HepG2 (cell line): ENCODE results near the gene RBBP8NL. TPM values are rescaled to one million over a fixed set of nuclear protein-coding genes. Genes with fewer than 3 reads are reported as not detected.

Source experiments
- ATAC-seq: fragments of 200-7000 bp; cut with Tn5 transposase; 3 replicates; pipeline ENCODE4 v1.9.1; 2020; ENCODE audit warnings: mild to moderate bottlenecking, moderate library complexity
- BruUV-seq: library from RNA; stranded (reverse); fragments of 400-500 nt; replicated peaks from 2 replicates; lab custom pipeline; 2021; lab: Mats Ljungman, UMichigan
- CTCF ChIA-PET: fragments of 300-600 bp; formaldehyde crosslinking; extraction: SDS; loops from one replicate; lab custom pipeline; 2021; ENCODE audit warnings: low total read pairs, inconsistent platforms, low intra/inter-chr PET ratio; lab: Yijun Ruan, JAX
- POLR2A ChIA-PET: fragments of 350-600 bp; sonication (Branson Sonifier 250); formaldehyde crosslinking; loops from one replicate; lab custom pipeline; 2020; ENCODE audit warnings: antibody characterized with exemption, inconsistent platforms; lab: Yijun Ruan, JAX
- DNase-seq: peaks from one replicate; pipeline ENCODE4 v3.0.0-alpha.2; 2015; ENCODE audit warnings: low spot score
- FAIRE-seq: peaks from 3 replicates; lab custom pipeline; 2011; peaks lifted over from hg19 to GRCh38; lab: Jason Lieb, UNC
- H2AFZ ChIP-seq: one replicate; pipeline ENCODE4 v1.6.1; 2011; ENCODE audit warnings: low read length, inconsistent platforms
- H3K27ac ChIP-seq: fragments of 300-600 bp; 3 replicates; pipeline ENCODE4 v1.8.0; 2011; ENCODE audit warnings: mixed run types, mild to moderate bottlenecking, mixed read lengths, low read length, inconsistent platforms; ENCODE audit not compliant: insufficient read depth; ENCODE audit errors: extremely low read length
- H3K27me3 ChIP-seq, 2 experiments: fragments of 200-600 bp in 1 of 2; 2 replicates in 1 of 2; 3 replicates in 1 of 2; pipeline versions ENCODE4 v1.6.0 to v1.8.0; 2011; ENCODE audit warnings: low read length in 2 of 2, mild to moderate bottlenecking in 2 of 2, moderate library complexity in 2 of 2, inconsistent platforms in 1 of 2; ENCODE audit not compliant: insufficient read depth in 2 of 2, control insufficient read depth in 1 of 2
- H3K36me3 ChIP-seq, 2 experiments: fragments of 200-600 bp in 1 of 2; replicated peaks in 1 of 2; 2 replicates in 1 of 2; 3 replicates in 1 of 2; pipeline versions ENCODE4 v1.5.1 to v1.8.0; 2011; ENCODE audit warnings: low read length in 2 of 2, inconsistent platforms in 1 of 2; ENCODE audit not compliant: insufficient read depth in 2 of 2, control insufficient read depth in 1 of 2
- H3K4me1 ChIP-seq: 2 replicates; pipeline ENCODE4 v1.5.1; 2012; ENCODE audit warnings: low read length, inconsistent platforms; ENCODE audit not compliant: insufficient read depth
- H3K4me2 ChIP-seq: 2 replicates; pipeline ENCODE4 v1.6.0; 2011; ENCODE audit warnings: low read depth, low read length, inconsistent platforms
- H3K4me3 ChIP-seq, 3 experiments: fragments of 200-600 bp in 1 of 3; sonication (generic), shearing (Covaris generic) in 1 of 3; replicated peaks in 1 of 3; 2 replicates each; pipeline ENCODE4 v1.5.1; 2011 to 2016; ENCODE audit warnings: low read length in 3 of 3, inconsistent platforms in 2 of 3, low read depth in 2 of 3, mild to moderate bottlenecking in 2 of 3, control low read depth in 1 of 3, mixed read lengths in 1 of 3; ENCODE audit not compliant: insufficient read depth in 1 of 3
- H3K79me2 ChIP-seq: one replicate; pipeline ENCODE4 v1.6.1; 2011; ENCODE audit warnings: low read length, inconsistent platforms; ENCODE audit not compliant: insufficient read depth
- H3K9ac ChIP-seq: 2 replicates; pipeline ENCODE4 v1.6.0; 2011; ENCODE audit warnings: mild to moderate bottlenecking, low read depth, low read length, inconsistent platforms; ENCODE audit not compliant: insufficient read depth
- H3K9me3 ChIP-seq: 2 replicates; pipeline ENCODE4 v1.5.1; 2012; ENCODE audit warnings: mild to moderate bottlenecking, low read length
- H4K20me1 ChIP-seq: 2 replicates; pipeline ENCODE4 v1.6.0; 2011; ENCODE audit warnings: inconsistent platforms, mild to moderate bottlenecking, low read length, moderate library complexity; ENCODE audit not compliant: insufficient read depth
- CREB1 ChIP-seq, 2 experiments: fragments of 450-650 bp in 1 of 2; IDR thresholded peaks; 2 replicates each; pipeline ENCODE4 v1.6.1; 2016 to 2017; ENCODE audit warnings: control low read depth in 1 of 2, mild to moderate bottlenecking in 1 of 2, missing compliant biosample characterization in 1 of 2, missing genetic modification characterization in 1 of 2
- EZH2 ChIP-seq: conservative IDR thresholded peaks from 2 replicates; pipeline ENCODE4 v1.6.1; 2012; ENCODE audit warnings: mild to moderate bottlenecking, low read depth, low read length, moderate library complexity
- HNRNPH1 ChIP-seq: fragments of 200-400 bp; formaldehyde crosslinking; optimal IDR thresholded peaks from 2 replicates; pipeline ENCODE3; 2017; ENCODE audit warnings: mild to moderate bottlenecking, low read depth, low read length
- HNRNPL ChIP-seq: fragments of 200-400 bp; formaldehyde crosslinking; IDR thresholded peaks from 2 replicates; pipeline ENCODE4 v1.6.1; 2017; ENCODE audit warnings: mild to moderate bottlenecking, low read depth, low read length
- KDM5B ChIP-seq: sonication (generic); formaldehyde crosslinking; IDR thresholded peaks from 2 replicates; pipeline ENCODE4 v1.4.0; 2020; ENCODE audit warnings: missing genetic modification reagents, mild to moderate bottlenecking, borderline replicate concordance
- KLF13 ChIP-seq: sonication (generic); formaldehyde crosslinking; IDR thresholded peaks from 2 replicates; pipeline ENCODE4 v1.4.0; 2020; ENCODE audit warnings: mild to moderate bottlenecking, missing genetic modification reagents
- YEATS4 ChIP-seq: sonication (generic); formaldehyde crosslinking; IDR thresholded peaks from 2 replicates; pipeline ENCODE4 v1.4.0; 2020; ENCODE audit warnings: missing genetic modification reagents, borderline replicate concordance
- ZBTB7A ChIP-seq: sonication (generic); formaldehyde crosslinking; IDR thresholded peaks from 2 replicates; pipeline ENCODE4 v1.8.0; 2022; ENCODE audit warnings: mild to moderate bottlenecking, missing genetic modification reagents
- ZNF841 ChIP-seq: sonication (generic); formaldehyde crosslinking; IDR thresholded peaks from 2 replicates; pipeline ENCODE4 v1.8.1; 2023; ENCODE audit warnings: missing genetic modification reagents, borderline replicate concordance
- whole genome bisulfite sequencing: methylation state at CpG from one replicate; pipeline ENCODE4 v1.1.6; 2017; ENCODE audit warnings: low lambda C conversion rate; 5-methylcytosine and 5-hydroxymethylcytosine counted together
- in situ Hi-C: cut with HindIII; loops from 2 replicates; pipeline ENCODE4 v1.10.0; 2017; ENCODE audit warnings: low pct_unique_long_range_greater_than_20kb; ENCODE audit not compliant: extremely low pct_ligation_motif_present
- intact Hi-C: fragments of 100-400 bp; cut with micrococcal nuclease; formaldehyde crosslinking; loops from one replicate; pipeline ENCODE4 v1.10.0; 2022; ENCODE audit not compliant: unreplicated experiment
- polyA plus RNA-seq, 8 experiments: library from polyadenylated mRNA; depleted of rRNA in 3 of 8; stranded (reverse) in 7 of 8; unstranded in 1 of 8; fragments of >200 nt; fragmentation: Illumina TruSeq in 4 of 8; extraction: Trizol in 4 of 8; gene quantifications; 2 replicates each; pipeline versions ENCODE4 v1.2.1 to v1.2.3, GENCODE V29; 2011 to 2016; ENCODE audit warnings: low read depth in 4 of 8, missing spikeins in 1 of 8, mixed read lengths in 1 of 8; ENCODE audit not compliant: insufficient read depth in 1 of 8
- total RNA-seq, 5 experiments: library from RNA; depleted of rRNA; stranded (reverse); fragments of >200 nt; fragmentation: Illumina TruSeq; extraction: Trizol; gene quantifications; 2 replicates each; pipeline ENCODE4 v1.2.3, GENCODE V29; 2016; ENCODE audit warnings: low read depth in 1 of 5
- TF ChIP-seq, protein P1 (sequence below): sonication (generic); formaldehyde crosslinking; IDR thresholded peaks from 2 replicates; pipeline ENCODE4 v1.4.0; 2020; ENCODE audit warnings: missing genetic modification reagents
- TF ChIP-seq, protein P2 (sequence below): sonication (generic); formaldehyde crosslinking; IDR thresholded peaks from 2 replicates; pipeline ENCODE4 v1.4.0; 2020; ENCODE audit warnings: missing genetic modification reagents
- TF ChIP-seq, protein P3 (sequence below): sonication (generic); formaldehyde crosslinking; IDR thresholded peaks from 2 replicates; pipeline ENCODE4 v1.4.0; 2020; ENCODE audit warnings: missing genetic modification reagents, borderline replicate concordance
- TF ChIP-seq, protein P4 (sequence below): sonication (generic); formaldehyde crosslinking; IDR thresholded peaks from 2 replicates; pipeline ENCODE4 v1.4.0; 2020; ENCODE audit warnings: mild to moderate bottlenecking, missing genetic modification reagents

Gene RBBP8NL
- total and polyA plus RNA-seq, 2 of the 13 experiments (the other 11 are each of a cell fraction or from before 2014, with no cell fraction given) = 0.69 to 0.86 TPM

DNA sequence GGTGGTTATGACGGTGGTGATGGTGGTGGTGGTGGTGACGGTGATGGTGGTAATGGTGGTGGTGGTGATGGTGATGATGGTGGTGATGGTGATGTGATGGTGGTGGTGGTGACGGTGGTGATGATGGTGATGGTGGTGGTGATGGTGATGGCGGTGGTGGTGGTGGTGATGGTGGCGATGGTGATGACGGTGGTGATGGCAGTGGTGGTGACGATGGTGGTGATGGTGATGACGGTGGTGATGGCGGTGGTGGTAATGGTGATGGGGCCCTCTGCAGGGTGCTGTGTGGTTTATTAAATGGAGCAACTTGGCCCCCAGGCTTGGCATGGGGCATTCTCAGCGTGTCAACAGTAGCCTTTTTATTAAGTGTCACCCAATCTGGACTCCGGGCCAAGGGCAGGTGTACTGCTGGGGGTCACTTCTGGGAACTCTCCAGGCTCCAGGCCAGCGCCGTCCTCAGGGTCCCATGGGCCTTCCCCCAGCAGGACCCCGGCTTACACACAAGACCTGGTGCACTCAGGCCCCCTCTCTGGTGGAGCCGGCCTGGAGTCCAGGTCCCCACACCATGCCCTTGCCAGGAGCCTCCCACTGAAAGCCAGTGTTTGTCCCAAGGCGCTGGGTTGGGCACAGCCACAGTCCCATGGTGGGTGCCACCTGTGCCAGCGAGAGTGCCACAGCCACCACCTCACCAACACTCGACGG, 29.1 kb downstream of the RBBP8NL start:
- no peak for ATAC-seq
- no peaks in the 10 kb centered on the region for H4K20me1 ChIP-seq
- TF ChIP-seq HNRNPH1 (no peak), ZBTB7A (CRISPR knock-in tag) (no peak), CREB1 (IDR thresholded peaks at IDR 0.05) (peak; percentile 53; the same call in 1 of the 2 replicates), CREB1 (CRISPR knock-in tag; IDR thresholded peaks at IDR 0.05) (no peak), EZH2 (no peak), HNRNPL (peak; percentile 74; the same call in 1 of the 2 replicates), KLF13 (CRISPR knock-in tag) (no peak), YEATS4 (CRISPR knock-in tag) (no peak), KDM5B (CRISPR knock-in tag) (no peak), ZNF841 (no peak)
- TF ChIP-seq, protein P1, sequence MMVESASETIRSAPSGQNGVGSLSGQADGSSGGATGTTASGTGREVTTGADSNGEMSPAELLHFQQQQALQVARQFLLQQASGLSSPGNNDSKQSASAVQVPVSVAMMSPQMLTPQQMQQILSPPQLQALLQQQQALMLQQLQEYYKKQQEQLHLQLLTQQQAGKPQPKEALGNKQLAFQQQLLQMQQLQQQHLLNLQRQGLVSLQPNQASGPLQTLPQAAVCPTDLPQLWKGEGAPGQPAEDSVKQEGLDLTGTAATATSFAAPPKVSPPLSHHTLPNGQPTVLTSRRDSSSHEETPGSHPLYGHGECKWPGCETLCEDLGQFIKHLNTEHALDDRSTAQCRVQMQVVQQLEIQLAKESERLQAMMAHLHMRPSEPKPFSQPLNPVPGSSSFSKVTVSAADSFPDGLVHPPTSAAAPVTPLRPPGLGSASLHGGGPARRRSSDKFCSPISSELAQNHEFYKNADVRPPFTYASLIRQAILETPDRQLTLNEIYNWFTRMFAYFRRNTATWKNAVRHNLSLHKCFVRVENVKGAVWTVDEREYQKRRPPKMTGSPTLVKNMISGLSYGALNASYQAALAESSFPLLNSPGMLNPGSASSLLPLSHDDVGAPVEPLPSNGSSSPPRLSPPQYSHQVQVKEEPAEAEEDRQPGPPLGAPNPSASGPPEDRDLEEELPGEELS = no peak
- TF ChIP-seq, protein P2, sequence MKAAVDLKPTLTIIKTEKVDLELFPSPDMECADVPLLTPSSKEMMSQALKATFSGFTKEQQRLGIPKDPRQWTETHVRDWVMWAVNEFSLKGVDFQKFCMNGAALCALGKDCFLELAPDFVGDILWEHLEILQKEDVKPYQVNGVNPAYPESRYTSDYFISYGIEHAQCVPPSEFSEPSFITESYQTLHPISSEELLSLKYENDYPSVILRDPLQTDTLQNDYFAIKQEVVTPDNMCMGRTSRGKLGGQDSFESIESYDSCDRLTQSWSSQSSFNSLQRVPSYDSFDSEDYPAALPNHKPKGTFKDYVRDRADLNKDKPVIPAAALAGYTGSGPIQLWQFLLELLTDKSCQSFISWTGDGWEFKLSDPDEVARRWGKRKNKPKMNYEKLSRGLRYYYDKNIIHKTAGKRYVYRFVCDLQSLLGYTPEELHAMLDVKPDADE (CRISPR knock-in tag) = no peak
- TF ChIP-seq, protein P3, sequence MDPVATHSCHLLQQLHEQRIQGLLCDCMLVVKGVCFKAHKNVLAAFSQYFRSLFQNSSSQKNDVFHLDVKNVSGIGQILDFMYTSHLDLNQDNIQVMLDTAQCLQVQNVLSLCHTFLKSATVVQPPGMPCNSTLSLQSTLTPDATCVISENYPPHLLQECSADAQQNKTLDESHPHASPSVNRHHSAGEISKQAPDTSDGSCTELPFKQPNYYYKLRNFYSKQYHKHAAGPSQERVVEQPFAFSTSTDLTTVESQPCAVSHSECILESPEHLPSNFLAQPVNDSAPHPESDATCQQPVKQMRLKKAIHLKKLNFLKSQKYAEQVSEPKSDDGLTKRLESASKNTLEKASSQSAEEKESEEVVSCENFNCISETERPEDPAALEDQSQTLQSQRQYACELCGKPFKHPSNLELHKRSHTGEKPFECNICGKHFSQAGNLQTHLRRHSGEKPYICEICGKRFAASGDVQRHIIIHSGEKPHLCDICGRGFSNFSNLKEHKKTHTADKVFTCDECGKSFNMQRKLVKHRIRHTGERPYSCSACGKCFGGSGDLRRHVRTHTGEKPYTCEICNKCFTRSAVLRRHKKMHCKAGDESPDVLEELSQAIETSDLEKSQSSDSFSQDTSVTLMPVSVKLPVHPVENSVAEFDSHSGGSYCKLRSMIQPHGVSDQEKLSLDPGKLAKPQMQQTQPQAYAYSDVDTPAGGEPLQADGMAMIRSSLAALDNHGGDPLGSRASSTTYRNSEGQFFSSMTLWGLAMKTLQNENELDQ (CRISPR knock-in tag) = no peak
- TF ChIP-seq, protein P4, sequence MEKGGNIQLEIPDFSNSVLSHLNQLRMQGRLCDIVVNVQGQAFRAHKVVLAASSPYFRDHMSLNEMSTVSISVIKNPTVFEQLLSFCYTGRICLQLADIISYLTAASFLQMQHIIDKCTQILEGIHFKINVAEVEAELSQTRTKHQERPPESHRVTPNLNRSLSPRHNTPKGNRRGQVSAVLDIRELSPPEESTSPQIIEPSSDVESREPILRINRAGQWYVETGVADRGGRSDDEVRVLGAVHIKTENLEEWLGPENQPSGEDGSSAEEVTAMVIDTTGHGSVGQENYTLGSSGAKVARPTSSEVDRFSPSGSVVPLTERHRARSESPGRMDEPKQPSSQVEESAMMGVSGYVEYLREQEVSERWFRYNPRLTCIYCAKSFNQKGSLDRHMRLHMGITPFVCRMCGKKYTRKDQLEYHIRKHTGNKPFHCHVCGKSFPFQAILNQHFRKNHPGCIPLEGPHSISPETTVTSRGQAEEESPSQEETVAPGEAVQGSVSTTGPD = peak; percentile 17; the same call in 1 of the 2 replicates

More for the DNA sequence above, 29.1 kb downstream of the RBBP8NL start:
- in situ Hi-C loops (no loop called here), intact Hi-C loops (no loop called here)
- no TSS peak for BruUV-seq
- H3K36me3 ChIP-seq = peaks cover 3 to 13% of the 10 kb centered on the region in 2 experiments; a peak in 4 of 5 replicates
- ChIA-PET POLR2A (no interaction called here), CTCF (no interaction called here)
- no peak overlapping the region for H3K4me3 ChIP-seq
- no peak overlapping the region for H3K4me2 ChIP-seq
- WGBS = 91% methylated on average over 15 of the region's 19 CpGs
- H3K79me2 ChIP-seq = no peaks in the 10 kb centered on the region
- FAIRE-seq (no peak), DNase-seq (no peak)
- no peak overlapping the region for H3K9ac ChIP-seq
- no peak overlapping the region for H3K27ac ChIP-seq
- no peaks in the 10 kb centered on the region for H3K27me3 ChIP-seq
- no peak overlapping the region for H2AFZ ChIP-seq
- no peaks in the 10 kb centered on the region for H3K4me1 ChIP-seq
- no peaks in the 10 kb centered on the region for H3K9me3 ChIP-seq
